Lower lobe of right lung (tissue), 2 donors: ENCODE measurements around the gene CYB5D1. TPM values are rescaled to one million over a fixed set of nuclear protein-coding genes. Genes with fewer than 3 reads are reported as not detected.

Experiments used
- ATAC-seq, 2 donors: fragments of 200-7000 bp; cut with Tn5 transposase; one replicate each; pipeline ENCODE4 v1.9.1; 2020 to 2022; ENCODE audit warnings: mild to moderate bottlenecking in 2 of 2, moderate library complexity in 2 of 2
- DNase-seq: peaks from one replicate; pipeline ENCODE4 v3.0.0-alpha.2; 2020
- H3K27ac ChIP-seq: fragments of 200-600 bp; one replicate; pipeline ENCODE4 v1.8.0; 2022
- H3K27me3 ChIP-seq: fragments of 200-600 bp; one replicate; pipeline ENCODE4 v1.8.0; 2022; ENCODE audit warnings: low read depth
- H3K36me3 ChIP-seq: fragments of 200-600 bp; one replicate; pipeline ENCODE4 v1.8.0; 2022; ENCODE audit warnings: mild to moderate bottlenecking
- H3K4me1 ChIP-seq: fragments of 200-600 bp; one replicate; pipeline ENCODE4 v1.8.0; 2022
- H3K4me3 ChIP-seq: fragments of 200-600 bp; one replicate; pipeline ENCODE4 v1.8.0; 2022; ENCODE audit warnings: mild to moderate bottlenecking
- H3K9me3 ChIP-seq: fragments of 200-600 bp; one replicate; pipeline ENCODE4 v1.8.0; 2022
- CTCF ChIP-seq: fragments of 200-600 bp; IDR thresholded peaks from one replicate; pipeline ENCODE4 v1.8.0; 2022; ENCODE audit warnings: antibody characterized with exemption, mild to moderate bottlenecking
- intact Hi-C: fragments of 100-400 bp; cut with DNase I; formaldehyde crosslinking; loops from one replicate; pipeline ENCODE4 v1.11.0; 2022
- total RNA-seq: library from RNA; stranded (reverse); fragmentation: NEBNext Ultra II Directional; extraction: Animal tissue kit (Norgen Biotek cat#: 25700); gene quantifications from one replicate; pipeline ENCODE4 v1.2.1, GENCODE V29; 2021
- donor health status: DM: no; HTN: yes; CAD: no; lungs with severe emphysema.

The CYB5D1 gene
- total RNA-seq, 1 donor from 2014 or later = 12.6 TPM

- DNase-seq (no peak), ATAC-seq (no peak)
- no peaks in the 10 kb centered on the region for H3K27me3 ChIP-seq
- no peak overlapping the region for H3K27ac ChIP-seq
- no peak overlapping the region for H3K4me3 ChIP-seq
- H3K4me1 ChIP-seq = peaks cover 50% of the 10 kb centered on the region
- intact Hi-C loops = no loop called here
- no peak for TF ChIP-seq CTCF
- H3K9me3 ChIP-seq = no peaks in the 10 kb centered on the region
- peaks cover 21% of the 10 kb centered on the region for H3K36me3 ChIP-seq
These were observed 24.8 kb downstream of the CYB5D1 start for GRCh38 chr17:7882629-7883028.

GRCh38 chr17:7883781-7884386, 26.1 kb downstream of the CYB5D1 start:
- no peak for TF ChIP-seq CTCF
- Histone ChIP-seq H3K4me1 (peaks cover 62% of the 10 kb centered on the region), H3K27ac (peak overlapping the region; percentile 24), H3K36me3 (peaks cover 14% of the 10 kb centered on the region), H3K9me3 (no peaks in the 10 kb centered on the region), H3K27me3 (no peaks in the 10 kb centered on the region), H3K4me3 (peak overlapping the region; percentile 41)
- DNase-seq (no peak), ATAC-seq (no peak)
- intact Hi-C loops = no loop called here

- H3K36me3 ChIP-seq = peaks cover 14% of the 10 kb centered on the region
- peak overlapping the region; percentile 24 for H3K27ac ChIP-seq
- no peaks in the 10 kb centered on the region for H3K9me3 ChIP-seq
- no peak for DNase-seq
- intact Hi-C loops = no loop called here
- no peak for TF ChIP-seq CTCF
- peaks cover 71% of the 10 kb centered on the region for H3K4me1 ChIP-seq
- ATAC-seq = no peak
- H3K4me3 ChIP-seq = peak overlapping the region; percentile 93
- no peaks in the 10 kb centered on the region for H3K27me3 ChIP-seq
These were observed 27.0 kb downstream of the CYB5D1 start for GRCh38 chr17:7884581-7885366.

DNA sequence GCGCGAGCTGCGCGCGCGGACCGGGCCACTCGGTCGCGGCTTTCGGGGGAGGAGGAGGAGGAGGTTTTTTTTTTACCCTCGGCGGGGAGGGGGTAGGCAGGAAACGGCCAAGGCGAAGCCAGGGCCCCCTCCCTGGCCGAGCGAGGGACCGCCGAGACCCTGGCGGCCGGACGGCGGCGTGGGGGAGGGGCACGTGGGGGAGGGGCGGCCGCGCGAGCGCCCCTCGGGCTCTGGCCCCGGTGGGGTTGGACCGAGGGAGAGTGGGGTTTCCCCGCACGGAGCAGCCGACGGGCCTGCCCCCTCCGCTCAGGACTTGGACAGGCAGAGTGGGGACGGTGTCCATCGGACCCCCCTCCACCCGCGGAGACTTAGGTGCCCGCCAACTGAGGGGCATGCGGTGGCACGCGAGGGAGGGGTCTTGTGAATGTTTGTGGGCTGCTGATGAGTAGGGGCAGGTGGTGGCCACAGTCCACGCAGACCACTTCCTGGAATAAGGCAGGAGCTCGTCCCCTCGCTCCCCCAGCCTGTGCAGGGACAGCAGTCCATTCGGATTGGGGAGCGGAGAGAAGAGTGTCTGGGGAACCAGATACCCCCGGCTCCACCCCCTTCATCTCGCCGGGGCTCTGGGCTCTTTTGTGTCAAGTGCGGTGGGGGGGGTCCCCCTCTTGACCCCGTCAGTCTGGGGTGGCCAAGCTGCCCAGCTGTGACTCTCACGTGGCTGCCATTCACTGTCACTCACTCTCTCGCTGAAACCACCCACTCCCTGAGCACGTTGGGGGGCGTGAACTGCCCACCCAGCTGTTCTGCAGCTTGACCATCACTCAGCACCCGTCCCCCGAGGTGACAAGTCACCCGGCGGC, 27.8 kb downstream of the CYB5D1 start:
- Histone ChIP-seq H3K4me3 (peak overlapping the region; percentile 93), H3K27me3 (no peaks in the 10 kb centered on the region), H3K27ac (peak overlapping the region; percentile 92), H3K9me3 (no peaks in the 10 kb centered on the region), H3K4me1 (peaks cover 74% of the 10 kb centered on the region), H3K36me3 (peaks cover 15% of the 10 kb centered on the region)
- peak; percentile 77 for DNase-seq
- ATAC-seq = peak; percentile 5 to 12
- intact Hi-C loops = no loop called here
- no peak for TF ChIP-seq CTCF

DNA sequence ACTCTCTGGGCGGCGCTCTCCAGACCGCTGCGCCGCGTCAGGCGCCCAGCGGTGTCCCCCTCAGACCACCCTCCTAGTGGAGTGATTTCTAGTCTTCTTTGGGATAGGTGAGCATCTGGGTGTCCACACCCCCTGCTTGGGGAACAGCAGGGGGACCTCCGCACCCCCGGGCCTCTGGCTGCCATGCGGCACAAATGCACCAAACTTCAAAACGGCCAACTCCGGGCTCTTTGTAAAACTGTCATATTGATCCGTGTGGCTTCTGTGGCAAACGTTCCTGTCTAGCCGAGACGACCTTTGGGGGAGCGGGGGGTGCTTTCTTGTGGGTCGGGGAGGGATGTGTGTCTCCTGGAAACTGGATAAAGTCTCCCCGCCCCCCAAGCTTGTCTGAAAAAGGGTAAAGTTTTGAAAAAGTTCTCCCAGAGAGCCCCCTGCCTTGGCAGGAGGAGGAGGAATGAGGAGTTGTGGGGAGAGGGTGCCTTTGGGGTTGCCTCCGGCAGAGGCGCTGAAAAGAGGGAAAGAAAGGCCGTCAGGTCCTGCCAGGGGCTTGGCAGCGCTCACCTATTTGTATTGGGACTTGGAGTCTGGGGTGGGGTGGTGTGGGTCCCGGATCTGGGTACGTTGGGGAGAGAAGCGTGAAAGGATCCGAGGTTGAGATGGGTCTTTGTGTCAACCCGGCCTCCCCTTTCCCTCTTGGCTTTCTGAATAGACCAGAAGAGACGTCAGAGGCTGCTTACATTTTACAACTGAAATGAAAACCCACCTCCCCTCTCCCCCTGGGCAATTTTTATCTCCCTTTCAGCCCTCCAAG, 28.6 kb downstream of the CYB5D1 start:
- DNase-seq = no peak
- no peak for TF ChIP-seq CTCF
- peak overlapping the region; percentile 93 for H3K4me3 ChIP-seq
- H3K27me3 ChIP-seq = no peaks in the 10 kb centered on the region
- peak overlapping the region; percentile 92 for H3K27ac ChIP-seq
- peaks cover 67% of the 10 kb centered on the region for H3K4me1 ChIP-seq
- H3K9me3 ChIP-seq = no peaks in the 10 kb centered on the region
- intact Hi-C loops = no loop called here
- peak in 1 of 2 donors; percentile 0 for ATAC-seq
- peaks cover 15% of the 10 kb centered on the region for H3K36me3 ChIP-seq
